HepG2 (cell line): ENCODE measurements around the gene JMJD6. TPM values are rescaled to one million over a fixed set of nuclear protein-coding genes. Genes with fewer than 3 reads are reported as not detected.
A peak's percentile ranks its signal among the peaks of the same experiment; 100 is the strongest.

Experiments
- ATAD3A ChIP-seq: sonication (generic); formaldehyde crosslinking; IDR thresholded peaks from 2 replicates; pipeline ENCODE4 v1.4.0; 2020; ENCODE audit warnings: missing genetic modification reagents
- FOXK1 ChIP-seq: sonication (generic); formaldehyde crosslinking; IDR thresholded peaks from 2 replicates; pipeline ENCODE4 v1.4.0; 2020; ENCODE audit warnings: low read depth, missing genetic modification reagents, borderline replicate concordance
- HOXA3 ChIP-seq: sonication (generic); formaldehyde crosslinking; IDR thresholded peaks from 2 replicates; pipeline ENCODE4 v1.5.0; 2020; ENCODE audit warnings: missing genetic modification reagents
- KAT2B ChIP-seq: fragments of 150-350 bp; IDR thresholded peaks from 2 replicates; pipeline ENCODE4 v1.6.1; 2014; ENCODE audit warnings: low read depth, low read length, borderline replicate concordance
- MED13 ChIP-seq: sonication (generic); formaldehyde crosslinking; IDR thresholded peaks from 2 replicates; pipeline ENCODE4 v1.5.0; 2020; ENCODE audit warnings: missing genetic modification reagents
- PITX1 ChIP-seq: sonication (generic); formaldehyde crosslinking; IDR thresholded peaks from 2 replicates; pipeline ENCODE4 v1.5.1; 2020; ENCODE audit warnings: mild to moderate bottlenecking, missing genetic modification reagents
- TBP ChIP-seq: sonication (generic); formaldehyde crosslinking; IDR thresholded peaks from 2 replicates; pipeline ENCODE4 v1.5.0; 2020; ENCODE audit warnings: missing genetic modification reagents
- ZBTB38 ChIP-seq: sonication (generic); formaldehyde crosslinking; IDR thresholded peaks from 2 replicates; pipeline ENCODE4 v1.5.1; 2020; ENCODE audit warnings: mild to moderate bottlenecking, missing genetic modification reagents
- ZFY ChIP-seq: sonication (generic); formaldehyde crosslinking; IDR thresholded peaks from 2 replicates; pipeline ENCODE4 v1.4.0; 2020; ENCODE audit warnings: missing genetic modification reagents
- ZNF234 ChIP-seq: sonication (generic); formaldehyde crosslinking; conservative IDR thresholded peaks from 2 replicates; pipeline ENCODE4 v1.5.1; 2020; ENCODE audit warnings: mild to moderate bottlenecking, missing genetic modification reagents
- ZNF251 ChIP-seq: sonication (generic); formaldehyde crosslinking; IDR thresholded peaks from 2 replicates; pipeline ENCODE4 v1.9.0; 2021; ENCODE audit warnings: mild to moderate bottlenecking, missing genetic modification reagents
- ZNF318 ChIP-seq: sonication (generic); formaldehyde crosslinking; IDR thresholded peaks from 2 replicates; pipeline ENCODE4 v1.4.0; 2020; ENCODE audit warnings: mild to moderate bottlenecking, missing genetic modification reagents
- ZNF816 ChIP-seq: sonication (generic); formaldehyde crosslinking; IDR thresholded peaks from 2 replicates; pipeline ENCODE4 v1.8.0; 2022; ENCODE audit warnings: missing genetic modification reagents, mild to moderate bottlenecking, borderline replicate concordance
- ZSCAN21 ChIP-seq: sonication (generic); formaldehyde crosslinking; IDR thresholded peaks from 2 replicates; pipeline ENCODE4 v1.8.0; 2022; ENCODE audit warnings: mild to moderate bottlenecking, missing genetic modification reagents, moderate library complexity, borderline replicate concordance
- polyA plus RNA-seq, 8 experiments: library from polyadenylated mRNA; depleted of rRNA in 3 of 8; stranded (reverse) in 7 of 8; unstranded in 1 of 8; fragments of >200 nt; fragmentation: Illumina TruSeq in 4 of 8; extraction: Trizol in 4 of 8; gene quantifications; 2 replicates each; pipeline versions ENCODE4 v1.2.1 to v1.2.3, GENCODE V29; 2011 to 2016; ENCODE audit warnings: low read depth in 4 of 8, missing spikeins in 1 of 8, mixed read lengths in 1 of 8; ENCODE audit not compliant: insufficient read depth in 1 of 8
- total RNA-seq, 5 experiments: library from RNA; depleted of rRNA; stranded (reverse); fragments of >200 nt; fragmentation: Illumina TruSeq; extraction: Trizol; gene quantifications; 2 replicates each; pipeline ENCODE4 v1.2.3, GENCODE V29; 2016; ENCODE audit warnings: low read depth in 1 of 5
- TF ChIP-seq, protein P1 (sequence below): sonication (generic); formaldehyde crosslinking; IDR thresholded peaks from 2 replicates; pipeline ENCODE4 v1.4.0; 2020; ENCODE audit warnings: missing genetic modification reagents, borderline replicate concordance
- TF ChIP-seq, protein P2 (sequence below): sonication (generic); formaldehyde crosslinking; IDR thresholded peaks from 2 replicates; pipeline ENCODE4 v1.4.0; 2020; ENCODE audit warnings: missing genetic modification reagents

The JMJD6 gene
- total and polyA plus RNA-seq, 2 of the 13 experiments (the other 11 are each of a cell fraction or from before 2014, with no cell fraction given) = 33.6 to 41.0 TPM

GRCh38 chr17:76736349-76737081 is 10.1 kb upstream of the JMJD6 start (continued):
- TF ChIP-seq ZNF318 (no peak; the same call in 1 of the 2 replicates), TBP (CRISPR knock-in tag) (0 out of 2 replicates have a peak, but pooled peaks have one; percentile 8), ATAD3A (no peak), ZSCAN21 (peak; percentile 13; the same call in 1 of the 2 replicates), KAT2B (no peak), ZNF816 (CRISPR knock-in tag) (no peak), ZFY (CRISPR knock-in tag) (no peak), ZBTB38 (CRISPR knock-in tag) (peak; percentile 52; the same call in 1 of the 2 replicates), HOXA3 (CRISPR knock-in tag) (peak; percentile 96), ZNF251 (CRISPR knock-in tag) (no peak), FOXK1 (CRISPR knock-in tag) (no peak), PITX1 (0 out of 2 replicates have a peak, but pooled peaks have one; percentile 18), MED13 (CRISPR knock-in tag) (no peak; the same call in 1 of the 2 replicates), ZNF234 (CRISPR knock-in tag) (0 out of 2 replicates have a peak, but pooled peaks have one; percentile 23)
- TF ChIP-seq, protein P1, sequence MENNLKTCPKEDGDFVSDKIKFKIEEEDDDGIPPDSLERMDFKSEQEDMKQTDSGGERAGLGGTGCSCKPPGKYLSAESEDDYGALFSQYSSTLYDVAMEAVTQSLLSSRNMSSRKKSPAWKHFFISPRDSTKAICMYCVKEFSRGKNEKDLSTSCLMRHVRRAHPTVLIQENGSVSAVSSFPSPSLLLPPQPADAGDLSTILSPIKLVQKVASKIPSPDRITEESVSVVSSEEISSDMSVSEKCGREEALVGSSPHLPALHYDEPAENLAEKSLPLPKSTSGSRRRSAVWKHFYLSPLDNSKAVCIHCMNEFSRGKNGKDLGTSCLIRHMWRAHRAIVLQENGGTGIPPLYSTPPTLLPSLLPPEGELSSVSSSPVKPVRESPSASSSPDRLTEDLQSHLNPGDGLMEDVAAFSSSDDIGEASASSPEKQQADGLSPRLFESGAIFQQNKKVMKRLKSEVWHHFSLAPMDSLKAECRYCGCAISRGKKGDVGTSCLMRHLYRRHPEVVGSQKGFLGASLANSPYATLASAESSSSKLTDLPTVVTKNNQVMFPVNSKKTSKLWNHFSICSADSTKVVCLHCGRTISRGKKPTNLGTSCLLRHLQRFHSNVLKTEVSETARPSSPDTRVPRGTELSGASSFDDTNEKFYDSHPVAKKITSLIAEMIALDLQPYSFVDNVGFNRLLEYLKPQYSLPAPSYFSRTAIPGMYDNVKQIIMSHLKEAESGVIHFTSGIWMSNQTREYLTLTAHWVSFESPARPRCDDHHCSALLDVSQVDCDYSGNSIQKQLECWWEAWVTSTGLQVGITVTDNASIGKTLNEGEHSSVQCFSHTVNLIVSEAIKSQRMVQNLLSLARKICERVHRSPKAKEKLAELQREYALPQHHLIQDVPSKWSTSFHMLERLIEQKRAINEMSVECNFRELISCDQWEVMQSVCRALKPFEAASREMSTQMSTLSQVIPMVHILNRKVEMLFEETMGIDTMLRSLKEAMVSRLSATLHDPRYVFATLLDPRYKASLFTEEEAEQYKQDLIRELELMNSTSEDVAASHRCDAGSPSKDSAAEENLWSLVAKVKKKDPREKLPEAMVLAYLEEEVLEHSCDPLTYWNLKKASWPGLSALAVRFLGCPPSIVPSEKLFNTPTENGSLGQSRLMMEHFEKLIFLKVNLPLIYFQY (CRISPR knock-in tag) = no peak
- TF ChIP-seq, protein P2, sequence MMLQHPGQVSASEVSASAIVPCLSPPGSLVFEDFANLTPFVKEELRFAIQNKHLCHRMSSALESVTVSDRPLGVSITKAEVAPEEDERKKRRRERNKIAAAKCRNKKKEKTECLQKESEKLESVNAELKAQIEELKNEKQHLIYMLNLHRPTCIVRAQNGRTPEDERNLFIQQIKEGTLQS = 0 out of 2 replicates have a peak, but pooled peaks have one; percentile 2
